NCI-H1048 (cell line): ENCODE measurements around the gene RFX5.
"Not testable (repeated sequence)": the region's sequence is repeated elsewhere in the genome, so short reads cannot be mapped to it uniquely, and the experiment has no call there.

Experiments
- DNase-seq: peaks from one replicate; lab custom pipeline; 2025; lab: John Stamatoyannopoulos, UW

The RFX5 gene

DNA sequence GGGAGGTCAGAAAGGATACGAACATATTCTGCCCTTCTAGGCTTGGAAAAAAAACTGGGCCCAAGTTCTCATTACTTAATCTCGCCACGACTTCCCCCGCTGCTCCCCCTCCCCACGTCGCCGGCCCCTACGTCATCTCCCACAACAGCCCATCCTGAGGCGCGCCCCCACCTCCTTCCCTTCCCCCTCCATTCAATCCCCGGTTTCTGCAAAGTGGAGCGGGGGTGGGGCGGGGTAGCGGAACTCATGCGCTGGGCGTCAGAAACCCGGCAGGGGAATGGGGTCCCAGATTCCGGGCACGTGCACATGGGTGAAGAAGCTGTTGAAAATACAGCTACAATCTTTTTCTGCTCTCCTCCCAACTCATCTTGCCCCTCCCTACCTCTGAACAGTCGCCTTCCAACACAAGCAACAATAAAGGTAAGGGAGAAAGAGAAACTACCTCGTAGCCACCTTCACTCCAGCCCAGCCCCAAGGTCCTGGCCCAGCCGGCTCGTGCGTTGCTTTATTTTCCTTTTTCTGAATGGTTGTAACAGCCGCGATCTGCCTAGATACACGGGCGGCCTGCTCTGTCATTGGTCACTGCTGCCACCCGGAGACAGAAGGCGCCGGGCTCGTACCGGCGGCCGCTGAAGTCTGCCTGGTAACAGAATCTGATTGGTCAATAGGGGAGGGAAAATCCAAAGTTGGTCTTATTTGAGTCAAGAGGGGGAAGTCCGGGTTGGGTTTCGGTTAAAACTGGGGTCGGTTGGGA is at the start of gene RFX5:
Gene RFX5 (minus strand): TSS at position 484 of the 754 bp plus-strand sequence. CDS start 932 bp downstream, outside the sequence.
- peak; percentile 98 for DNase-seq

DNA sequence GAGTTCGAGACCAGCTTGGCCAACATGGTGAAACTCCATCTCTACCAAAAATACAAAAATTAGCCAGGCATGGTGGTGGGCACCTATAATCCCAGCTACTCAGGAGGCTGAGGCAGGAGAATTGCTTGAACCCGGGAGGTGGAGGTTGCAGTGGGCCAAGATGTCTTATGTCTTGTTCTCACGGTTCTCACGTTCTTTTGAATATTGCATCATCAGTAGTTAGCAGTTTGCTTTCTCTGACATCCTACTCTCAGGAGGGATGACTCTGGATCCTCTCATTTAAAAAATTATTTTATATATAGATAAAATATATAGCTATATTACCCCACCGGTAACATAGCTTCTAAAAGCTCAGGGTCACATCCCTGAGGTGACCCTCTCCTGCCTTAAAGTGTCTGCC is 49.2 kb upstream of the RFX5 start:
- not testable (repeated sequence) for DNase-seq

DNA sequence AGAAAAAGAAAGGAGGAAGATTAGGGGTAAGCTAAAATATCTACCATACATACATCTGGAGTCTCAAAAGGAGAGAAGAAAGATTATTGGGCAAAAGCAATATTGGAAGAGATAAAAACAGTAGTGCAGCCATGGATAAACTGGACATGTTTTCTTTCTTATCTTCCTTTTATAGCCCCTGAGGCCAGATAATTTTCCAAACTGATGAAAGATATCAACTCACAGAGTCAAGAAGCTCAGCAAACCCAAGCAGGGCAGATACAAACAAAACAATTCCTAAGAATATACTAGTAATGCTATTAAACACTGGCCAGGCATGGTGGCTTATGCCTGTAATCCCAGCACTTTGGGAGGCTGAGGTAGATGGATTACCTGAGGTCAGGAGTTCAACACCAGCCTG is 46.5 kb upstream of the RFX5 start:
- no peak for DNase-seq

DNA sequence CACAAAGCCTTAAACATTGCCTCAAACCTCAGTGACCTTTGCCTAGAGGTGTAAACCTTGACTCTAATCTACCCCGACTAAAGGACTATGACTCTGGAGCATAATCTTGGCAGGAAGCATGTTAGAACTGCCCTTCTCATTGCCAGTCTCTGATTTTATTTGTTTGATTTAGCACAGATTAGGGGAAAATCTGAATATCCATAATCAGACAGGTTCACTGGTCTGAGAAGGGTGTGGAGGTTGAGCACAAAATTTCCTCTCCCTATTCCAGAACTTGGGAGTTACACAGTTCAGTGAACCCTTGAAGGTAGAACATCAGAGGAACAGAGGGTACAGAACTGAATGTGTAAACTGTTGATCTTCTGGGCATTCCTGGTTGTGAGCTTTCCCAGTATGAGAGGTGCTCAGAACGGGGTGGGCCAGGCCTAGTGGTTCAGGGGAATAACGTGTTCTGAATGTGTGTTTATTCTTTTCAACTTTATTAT is 44.1 kb upstream of the RFX5 start:
- DNase-seq, result no peak

DNA sequence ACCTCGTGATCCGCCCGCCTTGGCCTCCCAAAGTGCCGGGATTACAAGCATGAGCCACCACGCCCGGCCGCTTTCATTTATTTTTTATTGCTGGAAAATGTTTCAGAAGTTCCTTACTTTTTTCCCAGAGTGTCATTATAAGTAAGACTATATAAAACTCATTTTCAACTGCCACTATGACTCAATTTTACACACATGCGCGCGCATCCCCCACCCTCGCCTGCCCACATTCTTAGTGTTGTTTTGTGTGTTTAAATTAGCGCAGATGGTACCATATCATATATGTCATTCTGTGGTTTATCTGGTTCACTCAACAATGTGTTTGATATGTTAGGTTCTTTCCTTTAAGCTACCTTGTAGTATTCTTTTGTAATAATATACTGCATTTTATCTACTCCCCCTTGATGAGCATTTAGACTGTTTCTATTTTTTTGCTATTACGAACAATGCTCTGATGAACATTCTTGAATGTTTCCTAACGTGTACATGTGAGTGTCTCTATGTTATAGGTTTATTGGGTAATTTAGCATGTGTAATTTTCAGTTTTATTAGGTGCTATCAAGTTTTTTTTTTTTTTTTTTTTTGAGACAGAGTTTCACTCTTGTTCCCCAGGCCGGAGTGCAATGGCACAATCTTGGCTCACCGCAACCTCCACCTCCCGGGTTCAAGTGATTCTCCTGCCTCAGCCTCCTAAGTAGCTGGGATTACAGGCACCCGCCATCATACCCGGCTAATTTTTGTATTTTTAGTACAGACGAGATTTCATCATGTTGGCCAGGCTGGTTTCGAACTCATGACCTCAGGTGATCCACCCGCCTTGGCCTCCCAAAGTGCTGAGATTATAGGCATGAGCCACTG is 43.4 kb upstream of the RFX5 start:
- DNase-seq, result not testable (repeated sequence)

DNA sequence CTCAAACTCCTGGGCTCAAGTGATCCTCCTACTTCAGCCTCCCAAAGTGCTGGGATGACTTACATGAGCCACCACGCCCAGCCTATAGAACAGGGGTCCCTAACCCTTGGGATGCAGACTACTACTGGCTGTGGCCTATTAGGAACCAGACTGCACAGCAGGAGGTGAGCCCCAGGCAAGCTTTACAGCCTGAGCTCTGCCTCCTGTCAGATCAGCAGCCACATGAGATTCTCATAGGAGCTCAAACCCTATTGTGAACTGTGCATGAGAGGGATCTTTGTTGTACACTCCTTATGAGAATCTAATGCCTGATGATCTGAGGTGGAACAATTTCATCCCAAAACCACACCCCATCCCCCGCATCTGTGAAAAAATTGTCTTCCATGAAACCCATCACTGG is 39.0 kb upstream of the RFX5 start:
- no peak for DNase-seq

DNA sequence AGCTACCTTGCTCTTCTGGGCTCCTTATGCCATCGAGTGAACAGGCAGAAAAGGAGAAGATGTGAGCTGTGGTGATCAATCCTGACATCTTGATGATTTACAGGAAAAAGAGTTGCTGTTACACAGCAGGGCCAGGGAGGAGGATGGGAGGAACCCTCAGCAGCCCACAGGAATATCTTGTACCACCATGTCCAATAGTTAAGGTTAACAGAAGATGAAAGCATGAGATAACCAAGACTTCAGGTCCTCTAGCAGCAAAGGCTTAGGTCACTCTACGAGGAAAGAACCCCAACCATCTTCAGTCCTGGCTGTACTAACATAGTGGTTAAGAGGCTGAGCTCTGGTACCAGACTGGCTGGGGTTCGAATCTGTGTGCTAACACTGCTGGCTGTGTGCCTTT is 37.5 kb upstream of the RFX5 start:
- no peak for DNase-seq

DNA sequence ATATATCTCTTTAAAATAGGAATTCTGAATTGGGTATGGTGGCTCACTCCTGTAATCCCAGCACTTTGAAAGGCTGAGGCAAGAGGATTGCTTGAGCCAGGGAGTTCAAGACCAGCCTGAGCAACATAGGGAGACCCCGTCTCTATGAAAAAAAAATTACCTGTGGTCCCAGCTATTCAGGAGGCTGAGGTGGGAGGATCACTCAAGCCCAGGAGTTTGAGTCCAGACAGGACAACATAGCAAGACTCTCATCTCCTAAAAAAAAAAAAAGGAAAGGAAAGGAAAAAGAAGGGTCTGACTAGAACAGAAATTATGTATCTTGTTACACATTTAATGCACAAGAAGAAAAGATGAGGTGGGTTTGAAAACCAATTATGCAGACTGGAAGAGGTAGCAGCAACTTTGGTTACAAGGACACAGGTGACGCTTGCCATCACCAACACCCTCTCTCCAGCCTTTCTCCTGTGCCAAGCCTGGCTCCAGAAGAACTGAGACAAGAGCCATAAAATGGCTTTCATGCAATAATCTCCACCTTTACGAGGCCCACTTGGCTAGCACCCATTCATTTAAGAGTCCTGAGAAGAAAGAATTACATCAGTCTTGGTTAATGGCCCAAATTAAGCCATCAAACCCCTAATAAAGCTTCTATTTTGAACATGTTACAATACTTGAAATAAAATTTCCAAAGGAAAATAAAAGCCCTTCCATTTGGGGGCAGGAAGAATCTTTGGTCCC is 30.3 kb upstream of the RFX5 start:
- no peak for DNase-seq

DNA sequence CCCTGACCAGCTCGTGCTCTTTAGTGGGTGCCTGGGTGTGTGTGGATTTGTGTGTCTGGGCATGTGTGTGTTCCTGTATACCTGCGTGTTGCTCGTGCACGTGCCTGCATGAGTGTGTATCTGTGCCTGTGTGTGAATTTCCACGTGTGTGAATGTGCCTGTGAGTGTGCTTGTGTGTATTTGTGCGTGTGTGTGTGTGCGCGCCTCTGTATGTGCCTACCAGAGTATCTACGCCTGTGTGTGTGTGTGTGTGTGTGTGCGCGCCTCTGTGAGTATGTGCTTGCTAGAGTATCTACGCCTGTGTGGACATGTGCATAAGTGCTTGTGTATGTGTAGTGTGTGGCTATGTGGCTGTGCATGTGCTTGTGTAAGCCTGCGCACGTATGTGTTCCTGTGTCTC is 26.1 kb upstream of the RFX5 start:
- DNase-seq, result no peak

DNA sequence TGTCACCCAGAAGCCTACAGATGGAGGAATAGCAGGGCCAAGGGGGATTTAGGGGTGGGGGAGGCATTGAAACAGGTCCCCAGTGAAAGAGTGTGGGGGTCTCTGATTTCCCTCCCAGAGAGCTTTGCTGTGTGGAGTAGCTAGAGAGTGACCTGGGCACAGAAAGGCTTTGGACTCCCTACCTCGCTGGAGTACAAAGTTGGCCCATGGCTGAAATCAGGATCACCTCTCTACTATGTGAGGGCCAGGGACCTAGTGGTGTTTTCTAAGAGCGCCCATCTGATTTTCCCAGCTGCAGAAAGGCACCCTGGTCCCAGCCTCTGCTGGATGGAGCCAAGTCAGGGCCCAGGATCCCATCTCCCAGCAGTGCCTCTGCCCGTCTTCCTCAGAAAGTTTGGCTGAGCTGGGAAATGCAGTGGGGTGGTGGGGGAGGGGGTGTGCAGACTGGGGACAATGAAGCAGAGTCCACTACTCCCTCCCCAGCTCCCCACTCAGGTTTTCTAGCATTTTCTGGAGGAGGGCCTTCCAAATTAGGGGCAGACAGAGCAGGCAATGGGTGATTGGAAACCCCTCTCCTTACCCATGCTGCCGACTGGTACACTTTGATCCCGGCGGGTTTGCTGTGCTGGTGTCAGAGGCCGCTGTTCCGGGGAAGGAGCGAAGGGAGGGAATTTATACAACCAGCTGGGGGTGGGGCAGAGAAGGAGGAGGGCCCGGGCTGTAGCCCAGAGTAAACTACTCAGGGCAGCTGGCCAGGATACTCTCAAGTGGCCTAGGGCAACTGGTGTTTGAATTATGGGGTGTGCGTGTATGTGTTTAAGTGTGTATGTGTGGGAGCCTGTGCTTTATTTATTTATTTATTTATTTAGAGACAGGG is 25.2 kb upstream of the RFX5 start, which contains the start of gene SELENBP1:
Gene SELENBP1 (minus strand): TSS at position 648 of the 877 bp plus-strand sequence. CDS start 64 bp downstream, at position 584.
- DNase-seq, result no peak

DNA sequence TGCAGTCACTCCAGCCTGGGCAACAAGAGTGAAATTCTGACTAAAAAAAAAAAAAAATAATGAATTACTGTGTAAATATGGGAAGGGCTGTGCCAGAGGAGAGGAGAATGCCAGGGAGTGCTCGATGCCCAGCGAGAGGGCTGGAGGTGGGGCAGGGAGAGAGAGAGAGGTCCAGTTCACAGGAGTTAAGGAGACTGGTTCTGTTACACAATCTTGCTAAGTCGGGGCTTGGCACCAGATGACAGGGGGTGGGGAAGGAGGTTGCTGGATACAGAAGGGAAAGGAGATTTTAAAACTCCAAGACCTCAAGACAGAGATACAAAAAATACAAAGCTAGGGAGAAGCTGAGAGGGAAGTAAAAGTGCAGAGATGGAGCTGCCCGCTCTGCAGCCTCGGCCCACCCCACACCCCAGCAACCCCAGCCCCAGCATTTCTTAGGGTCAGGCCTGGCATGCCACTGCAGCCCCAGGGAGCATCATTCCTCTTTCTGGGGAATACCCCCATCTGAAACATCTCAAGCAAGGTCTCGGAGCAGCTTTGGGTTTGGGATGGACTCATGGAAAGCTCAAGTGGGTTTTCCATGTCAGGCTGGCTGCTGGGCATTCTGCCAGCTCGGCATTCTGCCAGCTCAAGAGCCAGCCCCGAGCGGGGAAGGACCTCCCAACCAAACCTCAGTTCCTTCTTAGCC is 24.5 kb upstream of the RFX5 start:
- DNase-seq, result no peak

DNA sequence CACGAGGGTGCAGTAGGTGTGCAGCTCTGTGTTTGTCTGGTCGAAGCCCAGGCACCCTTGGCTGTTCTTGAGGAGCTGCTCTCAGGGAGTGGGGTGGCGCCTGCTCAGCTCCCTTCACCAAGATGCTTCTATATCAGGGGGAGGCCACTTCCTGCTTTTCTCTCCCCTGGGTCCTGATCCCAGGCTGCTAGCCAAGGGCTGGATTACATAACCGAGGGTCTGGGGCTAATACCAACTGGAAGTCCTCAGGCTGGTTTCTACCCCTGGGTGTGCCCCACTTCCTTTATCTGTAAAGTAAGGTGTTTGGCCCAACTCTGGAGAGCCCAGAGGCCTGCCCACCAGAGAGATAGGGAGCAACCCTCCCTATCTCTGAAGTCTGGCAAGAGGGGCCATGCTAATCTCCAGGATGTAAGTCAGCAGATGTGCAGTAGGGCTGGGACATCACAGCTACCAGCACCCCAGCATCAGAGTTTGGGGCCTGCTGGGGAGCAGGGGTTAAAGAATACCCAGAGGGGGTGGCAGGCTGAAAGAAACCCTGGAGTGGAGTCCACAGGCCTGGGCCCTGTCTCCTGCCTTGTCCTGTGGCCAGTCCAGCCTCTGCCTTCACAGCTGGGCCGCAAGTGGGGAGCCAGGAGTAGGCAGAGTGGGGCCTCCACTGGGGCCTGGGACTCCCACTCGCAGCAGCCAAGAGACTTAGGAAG is 23.3 kb upstream of the RFX5 start:
- no peak for DNase-seq

DNA sequence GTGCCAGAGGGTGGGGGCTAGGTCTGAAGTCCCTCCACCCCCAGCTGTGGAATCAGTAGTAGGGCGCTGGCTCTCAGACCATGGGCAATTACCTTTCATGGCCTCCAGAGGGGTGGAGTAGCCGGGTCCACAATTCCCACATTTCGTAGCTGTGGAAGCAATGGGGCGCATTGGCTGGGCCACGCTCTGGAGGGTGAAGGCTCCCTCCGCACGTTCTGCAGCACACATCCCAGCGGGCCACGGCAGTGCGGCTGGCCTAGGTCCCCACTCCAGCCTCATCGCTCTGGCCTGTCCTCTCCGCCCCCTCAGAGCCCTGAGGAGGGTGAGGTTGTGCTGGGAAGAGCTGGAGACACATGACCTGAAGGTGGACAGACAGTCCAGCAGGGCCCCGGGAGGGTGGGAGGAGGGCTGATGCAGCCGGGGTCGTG is 22.6 kb upstream of the RFX5 start:
- DNase-seq, result no peak

DNA sequence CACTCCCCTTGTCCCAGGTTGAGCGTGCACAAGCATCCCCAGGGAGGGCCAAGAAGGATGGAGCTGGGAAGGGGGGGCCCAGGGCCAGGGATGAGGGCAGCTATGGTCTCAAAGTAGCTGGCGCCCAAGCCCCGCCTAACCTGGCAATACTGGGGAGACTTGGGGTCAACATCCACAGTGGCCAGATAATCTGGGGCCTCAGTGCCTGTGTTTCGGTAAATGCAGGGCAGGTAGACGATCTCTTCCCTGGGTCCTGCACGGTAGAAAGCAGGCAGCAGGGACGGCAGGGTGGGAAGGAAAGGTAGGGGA is 22.2 kb upstream of the RFX5 start:
- no peak for DNase-seq

DNA sequence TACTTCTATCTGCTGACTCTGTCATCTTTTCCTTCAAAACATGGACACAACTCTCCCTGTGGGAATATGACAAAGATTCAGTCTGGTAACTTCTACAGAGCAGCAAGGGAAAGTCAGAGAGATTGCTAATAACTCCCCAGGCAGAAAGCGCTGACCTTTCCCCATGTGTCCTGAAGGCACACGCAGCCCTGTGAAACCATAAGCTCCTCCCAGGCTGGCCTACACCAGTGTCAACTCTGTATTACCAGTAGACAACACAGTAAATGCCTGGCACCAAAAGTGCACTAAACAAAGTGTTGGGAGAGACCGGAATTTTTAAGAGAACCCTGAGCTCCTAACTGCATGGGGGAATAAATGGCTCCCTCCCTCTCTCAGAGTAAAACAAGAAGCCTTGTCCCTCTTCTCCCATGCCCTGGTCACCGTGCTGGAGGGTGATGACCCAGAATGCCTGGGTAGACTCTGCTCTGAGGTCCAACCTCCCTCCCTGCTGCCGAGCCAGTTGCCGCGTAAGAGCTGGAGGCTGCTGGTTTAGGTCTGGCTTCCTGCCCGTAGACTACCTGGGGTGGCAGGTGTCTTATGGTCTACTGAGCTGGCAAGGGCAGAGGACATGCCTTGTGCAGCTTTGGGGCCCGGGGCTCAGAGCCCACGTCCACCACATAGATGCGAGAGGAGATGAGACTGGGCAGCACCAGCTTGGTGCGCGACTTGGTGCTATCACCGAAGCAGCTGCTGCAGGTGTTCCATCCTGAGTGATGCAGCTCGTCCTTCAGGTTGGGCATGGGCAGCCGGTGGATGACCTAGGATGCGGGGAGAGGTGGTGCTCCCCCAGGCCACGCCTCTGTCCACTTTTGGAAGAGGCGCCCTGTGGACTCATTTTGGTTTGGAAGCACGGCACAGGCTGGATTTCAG is 21.6 kb upstream of the RFX5 start:
- DNase-seq, result no peak

DNA sequence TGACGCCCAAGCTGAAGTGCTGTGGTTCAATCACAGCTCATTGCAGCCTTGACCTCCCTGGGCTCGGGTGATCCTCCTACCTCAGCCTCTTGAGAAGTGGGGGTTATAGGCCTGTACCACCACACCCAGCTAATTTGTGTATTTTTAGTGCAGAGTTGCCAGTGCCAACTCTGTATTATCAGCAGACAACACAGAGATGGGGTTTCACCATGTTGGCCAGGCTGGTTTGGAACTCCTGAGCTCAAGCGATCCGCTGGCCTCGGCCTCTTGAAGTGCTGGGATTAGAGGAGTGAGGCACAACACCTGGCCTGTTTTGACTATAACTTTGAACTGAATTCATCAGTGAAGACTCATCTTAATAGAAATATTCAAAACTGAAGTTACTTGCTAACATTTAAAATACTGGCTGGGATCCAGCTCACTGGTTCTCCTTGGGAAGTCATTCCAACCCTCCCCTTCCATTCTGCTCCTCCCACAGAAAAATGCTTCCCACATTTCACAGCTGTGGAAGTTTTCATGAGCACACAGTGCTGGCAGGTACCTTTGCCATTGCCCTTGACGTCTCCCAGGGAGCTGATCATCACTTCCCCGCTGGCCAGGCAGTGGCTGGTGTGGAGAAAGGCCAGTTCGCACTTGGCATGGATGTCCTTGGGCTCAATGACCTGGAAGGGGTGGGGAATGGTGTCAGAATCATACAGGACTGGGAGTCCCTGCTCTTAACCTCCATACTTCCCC is 20.8 kb upstream of the RFX5 start:
- no peak for DNase-seq

DNA sequence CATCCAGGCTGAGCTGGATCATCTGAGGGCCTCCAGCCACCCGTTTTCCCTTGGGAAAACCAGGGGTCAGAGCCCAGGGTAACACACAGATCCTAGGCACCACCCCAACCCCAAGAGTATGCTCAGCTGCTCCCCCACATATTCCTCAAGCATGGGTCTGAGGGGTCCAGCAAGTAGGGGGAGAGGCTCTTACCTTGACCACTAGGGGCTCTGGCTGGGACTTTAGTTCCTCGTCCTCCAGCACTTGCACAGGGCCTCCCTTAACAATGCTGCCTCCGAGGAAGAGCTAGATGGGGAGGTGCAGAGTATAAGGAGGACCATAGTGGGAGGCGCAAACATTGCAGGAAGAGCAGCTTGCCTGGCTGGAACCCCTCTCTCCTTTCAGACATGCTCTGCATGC is 17.9 kb upstream of the RFX5 start:
- no peak for DNase-seq
